Fibroblast of the aortic adventitia (primary cell): ENCODE data around the gene MAB21L4. TPM values are rescaled to one million over a fixed set of nuclear protein-coding genes. Genes with fewer than 3 reads are reported as not detected.

Source experiments
- DNase-seq: peaks from one replicate; pipeline ENCODE4 v3.0.0-alpha.2; 2010; ENCODE audit warnings: low read depth
- H3K4me3 ChIP-seq: 2 replicates; pipeline ENCODE4 v1.5.1; 2011; ENCODE audit warnings: low read depth, mild to moderate bottlenecking, control low read depth, low read length, moderate library complexity
- total RNA-seq: library from RNA; depleted of rRNA; stranded (reverse); fragments of >200 nt; gene quantifications from 2 replicates; pipeline ENCODE4 v1.2.3, GENCODE V29; 2012; ENCODE audit warnings: low replicate concordance
- TF ChIP-seq, protein P1 (sequence below): IDR thresholded peaks from 2 replicates; pipeline ENCODE4 v1.5.1; 2011; ENCODE audit warnings: mild to moderate bottlenecking, low read length, control low read depth, inconsistent platforms; ENCODE audit not compliant: insufficient read depth

The MAB21L4 gene
- total RNA-seq, 1 donor: not detected

DNA sequence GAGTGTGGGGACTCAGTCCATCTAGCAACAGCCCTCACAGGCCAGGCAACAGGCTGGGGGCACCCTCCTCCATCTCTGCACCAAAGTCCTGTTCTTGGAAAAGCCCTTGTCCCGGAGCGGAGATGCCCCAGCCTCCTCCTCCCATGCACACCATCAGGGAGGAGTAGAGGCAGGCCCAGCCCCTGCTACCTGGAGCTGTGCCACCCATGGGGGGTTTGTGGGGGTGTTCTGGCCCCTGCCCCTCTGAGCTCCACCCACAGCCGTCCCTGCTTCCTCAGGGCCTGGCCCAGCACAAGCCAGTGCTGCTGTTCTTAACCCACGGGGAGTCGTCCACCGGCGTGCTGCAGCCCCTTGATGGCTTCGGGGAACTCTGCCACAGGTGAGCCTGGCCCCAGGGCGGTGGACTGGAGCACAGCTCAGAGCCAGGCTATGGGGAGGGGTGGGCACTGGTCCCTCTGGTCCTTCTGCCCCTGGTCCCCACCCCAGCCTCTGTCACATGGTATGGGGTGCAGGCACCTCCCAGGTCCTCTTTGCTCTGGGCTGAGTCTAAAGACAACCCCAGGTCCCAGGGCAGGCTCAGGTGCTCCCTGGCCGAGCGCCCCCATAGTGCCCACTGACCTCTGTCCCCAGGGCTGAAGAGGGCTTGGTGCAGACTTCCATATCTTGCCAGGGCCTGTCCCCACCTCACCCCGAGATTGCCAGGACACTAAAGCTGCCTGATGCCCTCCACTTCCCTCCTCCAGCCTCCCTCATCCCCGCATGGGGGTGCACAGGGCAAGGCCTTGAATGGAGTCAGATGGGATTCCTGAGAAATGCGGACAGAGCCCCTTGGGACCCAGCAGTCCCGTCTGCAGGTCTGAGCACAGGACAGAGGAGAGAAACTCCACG is 24.6 kb downstream of the MAB21L4 start:
- DNase-seq: no peak
- TF ChIP-seq, protein P1, sequence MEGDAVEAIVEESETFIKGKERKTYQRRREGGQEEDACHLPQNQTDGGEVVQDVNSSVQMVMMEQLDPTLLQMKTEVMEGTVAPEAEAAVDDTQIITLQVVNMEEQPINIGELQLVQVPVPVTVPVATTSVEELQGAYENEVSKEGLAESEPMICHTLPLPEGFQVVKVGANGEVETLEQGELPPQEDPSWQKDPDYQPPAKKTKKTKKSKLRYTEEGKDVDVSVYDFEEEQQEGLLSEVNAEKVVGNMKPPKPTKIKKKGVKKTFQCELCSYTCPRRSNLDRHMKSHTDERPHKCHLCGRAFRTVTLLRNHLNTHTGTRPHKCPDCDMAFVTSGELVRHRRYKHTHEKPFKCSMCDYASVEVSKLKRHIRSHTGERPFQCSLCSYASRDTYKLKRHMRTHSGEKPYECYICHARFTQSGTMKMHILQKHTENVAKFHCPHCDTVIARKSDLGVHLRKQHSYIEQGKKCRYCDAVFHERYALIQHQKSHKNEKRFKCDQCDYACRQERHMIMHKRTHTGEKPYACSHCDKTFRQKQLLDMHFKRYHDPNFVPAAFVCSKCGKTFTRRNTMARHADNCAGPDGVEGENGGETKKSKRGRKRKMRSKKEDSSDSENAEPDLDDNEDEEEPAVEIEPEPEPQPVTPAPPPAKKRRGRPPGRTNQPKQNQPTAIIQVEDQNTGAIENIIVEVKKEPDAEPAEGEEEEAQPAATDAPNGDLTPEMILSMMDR: no peak
- no peak overlapping the region for H3K4me3 ChIP-seq

DNA sequence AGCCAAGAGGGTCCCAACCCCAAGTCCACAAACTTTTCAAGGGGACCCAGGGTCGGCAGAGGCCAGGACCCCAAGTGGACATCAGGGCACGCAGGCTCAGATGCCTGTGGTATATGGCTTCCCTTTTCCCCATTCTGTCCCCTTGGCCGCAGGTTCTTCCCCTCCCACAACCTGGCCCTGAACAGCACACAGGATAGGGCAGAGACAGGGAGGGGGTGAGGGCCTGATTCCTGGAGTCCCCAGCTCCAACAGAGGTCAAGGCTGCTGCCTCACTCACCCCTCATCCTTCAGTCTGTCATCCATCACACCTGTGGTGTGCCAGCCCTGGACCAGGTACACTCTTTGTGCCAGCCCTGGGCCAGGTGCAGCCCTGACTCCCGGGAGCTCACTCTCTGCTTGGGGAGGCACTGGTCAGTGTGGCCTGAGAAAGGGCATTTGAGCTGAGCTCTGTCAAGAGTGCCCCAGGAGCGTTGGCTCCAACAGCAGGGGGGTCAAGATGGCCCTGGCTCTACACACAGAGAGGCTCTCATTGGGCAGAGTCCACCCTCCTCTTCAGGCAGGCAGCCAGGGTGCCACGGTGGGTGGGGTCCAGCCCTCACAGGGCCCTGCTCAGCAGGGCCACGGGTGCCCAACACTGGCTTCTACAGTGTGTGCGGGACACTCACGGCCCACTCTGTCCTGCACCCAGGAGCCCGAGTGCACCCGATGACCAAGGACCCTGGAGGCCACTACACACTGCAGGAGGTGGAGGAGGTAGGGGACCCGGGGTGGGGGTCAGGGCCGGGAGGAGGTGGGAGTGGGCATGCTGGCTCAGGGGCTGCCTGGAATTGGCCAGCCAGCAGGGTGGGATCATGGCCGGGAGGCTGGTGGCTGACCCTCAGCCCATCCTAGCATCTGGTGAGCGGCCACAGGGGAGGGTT is 25.7 kb downstream of the MAB21L4 start:
- H3K4me3 ChIP-seq: no peak overlapping the region
- no peak for DNase-seq
- TF ChIP-seq, protein P1: no peak

DNA sequence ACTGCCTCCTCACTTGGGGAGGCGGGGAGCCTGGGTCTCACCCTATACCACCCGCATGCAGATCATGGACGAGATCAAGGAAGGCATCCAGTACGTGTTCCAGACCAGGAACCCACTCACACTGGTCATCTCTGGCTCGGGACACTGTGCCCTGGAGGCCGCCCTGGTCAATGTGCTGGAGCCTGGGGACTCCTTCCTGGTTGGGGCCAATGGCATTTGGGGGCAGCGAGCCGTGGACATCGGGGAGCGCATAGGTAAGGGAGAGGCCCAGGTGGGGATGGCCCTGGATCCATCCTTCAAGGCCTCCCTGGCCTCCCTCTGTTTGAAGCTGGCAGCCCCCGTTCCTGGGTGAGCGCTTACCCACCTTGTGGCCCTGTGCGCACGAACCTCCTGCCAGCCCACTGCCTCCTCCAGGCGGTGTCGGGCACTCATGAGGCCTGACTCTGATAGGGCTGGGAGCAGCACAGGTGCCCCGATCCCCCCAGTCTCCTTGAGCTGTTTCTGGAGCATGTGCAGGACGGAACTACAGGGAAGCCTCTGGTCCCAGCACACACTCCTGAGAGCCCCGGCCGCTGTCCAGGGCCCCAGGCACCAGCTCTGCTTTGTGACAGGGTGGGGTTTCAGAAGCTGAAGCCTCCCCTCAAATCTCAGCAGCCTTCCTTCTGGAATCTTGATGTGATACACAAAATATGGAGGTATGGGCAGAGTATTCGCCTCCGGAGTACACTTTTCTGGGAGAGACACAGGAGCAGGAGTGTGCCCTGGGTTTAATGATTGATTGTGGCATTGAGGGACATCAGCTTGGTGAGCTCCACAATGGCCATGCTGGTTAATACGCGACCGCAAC is 26.6 kb downstream of the MAB21L4 start:
- H3K4me3 ChIP-seq: no peak overlapping the region
- TF ChIP-seq, protein P1: no peak
- no peak for DNase-seq

DNA sequence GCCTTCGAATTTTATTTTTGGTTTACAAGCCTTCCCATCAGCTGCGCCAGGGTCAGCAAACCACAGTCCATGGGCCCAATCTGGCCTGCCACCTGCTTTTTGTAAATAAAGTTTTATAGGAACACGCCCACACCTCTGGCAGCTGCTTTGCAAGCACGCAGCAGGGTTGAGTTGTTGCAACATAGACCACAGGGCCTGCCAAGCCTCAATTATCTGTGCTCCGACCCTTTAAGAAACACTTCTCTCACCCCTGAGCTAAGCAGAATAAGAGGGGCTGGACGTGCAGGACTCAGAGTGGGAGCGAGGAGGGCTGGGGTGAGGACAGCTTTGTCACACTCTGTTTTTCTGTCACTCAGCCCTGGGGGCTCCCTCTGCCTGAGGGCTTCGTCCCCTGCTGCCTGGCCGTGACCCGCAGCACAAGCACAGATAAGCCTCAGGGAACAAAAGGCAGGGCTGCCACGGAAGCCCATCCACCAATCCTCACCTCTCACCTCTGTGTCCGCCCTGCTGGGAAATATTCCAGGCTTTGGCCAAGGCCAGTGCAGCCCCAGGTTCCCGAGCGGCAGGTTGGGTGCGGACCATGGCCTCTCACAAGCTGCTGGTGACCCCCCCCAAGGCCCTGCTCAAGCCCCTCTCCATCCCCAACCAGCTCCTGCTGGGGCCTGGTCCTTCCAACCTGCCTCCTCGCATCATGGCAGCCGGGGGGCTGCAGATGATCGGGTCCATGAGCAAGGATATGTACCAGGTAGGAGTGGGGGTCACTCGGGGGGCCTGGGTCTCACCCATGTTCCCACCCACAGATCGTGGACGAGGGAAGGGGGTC is 27.5 kb downstream of the MAB21L4 start, which contains the start of gene AGXT:
Gene AGXT (plus strand): TSS at position 539 of the 823 bp plus-strand sequence. CDS start 42 bp downstream, at position 581.
- no peak within 1 kb of the TSS for H3K4me3 ChIP-seq
- TF ChIP-seq, protein P1: no peak
- peak; percentile 42 for DNase-seq

DNA sequence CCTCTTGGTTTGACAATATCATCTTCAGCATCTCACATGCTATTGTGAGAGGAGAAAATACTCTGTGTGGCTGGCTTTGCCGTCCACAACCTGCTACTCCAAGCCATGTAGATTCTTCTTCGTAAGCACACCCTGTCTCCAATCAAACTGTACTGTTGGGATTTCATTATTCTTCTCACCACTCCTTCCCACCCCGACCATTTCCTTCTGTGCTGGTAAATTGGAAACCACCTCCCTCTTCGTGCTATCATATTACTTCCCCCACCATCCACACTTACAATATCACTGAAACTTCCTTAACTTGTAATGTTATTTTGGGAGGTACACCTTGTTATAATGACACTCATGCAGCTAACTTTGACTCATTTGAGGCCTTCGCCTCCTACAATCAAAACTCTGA is 30.6 kb downstream of the MAB21L4 start:
- TF ChIP-seq, protein P1: no peak
- DNase-seq: no peak
- no peak overlapping the region for H3K4me3 ChIP-seq
